ENCODE results near the gene APOL5. TPM values are rescaled to one million over a fixed set of nuclear protein-coding genes. Genes with fewer than 3 reads are reported as not detected.

APOL5 gene
- total and polyA plus RNA-seq, 7 donors, result not detected

- TF ChIP-seq EP300 (IDR thresholded peaks at IDR 0.05) (no peak), CTCF (IDR thresholded peaks at IDR 0.05) (no peak), POLR2AphosphoS5 (IDR thresholded peaks at IDR 0.05) (no peak), POLR2A (IDR thresholded peaks at IDR 0.05) (no peak)
- intact Hi-C loops (cut with DNase I), result no loop called here
- WGBS, 2 donors, result 80 to 87% methylated on average over 4 of the region's 4 CpGs
These were observed 31.4 kb upstream of the APOL5 start for GRCh38 chr22:35686298-35686697.

GRCh38 chr22:35687461-35687860 is 30.2 kb upstream of the APOL5 start:
- no peaks in the 10 kb centered on the region for H3K9me3 ChIP-seq
- intact Hi-C loops (cut with DNase I), result no loop called here
- TF ChIP-seq POLR2AphosphoS5 (IDR thresholded peaks at IDR 0.05) (no peak), POLR2A (IDR thresholded peaks at IDR 0.05) (no peak), CTCF (IDR thresholded peaks at IDR 0.05) (no peak), EP300 (IDR thresholded peaks at IDR 0.05) (no peak)
- no peaks in the 10 kb centered on the region for H3K4me1 ChIP-seq
- H3K4me3 ChIP-seq, result no peak overlapping the region
- 86 to 91% methylated on average over 6 of the region's 6 CpGs for WGBS, 2 donors
- H3K27ac ChIP-seq, result no peak overlapping the region
- H3K36me3 ChIP-seq, result no peaks in the 10 kb centered on the region
- DNase-seq, result no peak
- H3K27me3 ChIP-seq, result no peaks in the 10 kb centered on the region

More at GRCh38 chr22:35686298-35686697, 31.4 kb upstream of the APOL5 start:
- Histone ChIP-seq H3K9me3 (peaks cover 0 to 5% (median 0%) of the 10 kb centered on the region in 4 donors), H3K27me3 (no peaks in the 10 kb centered on the region), H3K27ac (no peak overlapping the region), H3K4me3 (no peak overlapping the region), H3K4me1 (no peaks in the 10 kb centered on the region), H3K36me3 (no peaks in the 10 kb centered on the region)
- DNase-seq, result no peak

- no peaks in the 10 kb centered on the region for H3K4me1 ChIP-seq
- DNase-seq, result no peak
- H3K27ac ChIP-seq, result no peak overlapping the region
- H3K4me3 ChIP-seq, result no peak overlapping the region
- intact Hi-C loops (cut with DNase I), result no loop called here
- no peaks in the 10 kb centered on the region for H3K9me3 ChIP-seq
- 85 to 89% methylated on average over 10 of the region's 10 CpGs for WGBS, 2 donors
- TF ChIP-seq POLR2AphosphoS5 (IDR thresholded peaks at IDR 0.05) (no peak), CTCF (IDR thresholded peaks at IDR 0.05) (no peak), POLR2A (IDR thresholded peaks at IDR 0.05) (no peak), EP300 (IDR thresholded peaks at IDR 0.05) (no peak)
- no peaks in the 10 kb centered on the region for H3K36me3 ChIP-seq
- H3K27me3 ChIP-seq, result no peaks in the 10 kb centered on the region
These were observed 28.6 kb upstream of the APOL5 start for GRCh38 chr22:35688913-35689675.

GRCh38 chr22:35690001-35690400 is 27.7 kb upstream of the APOL5 start:
- H3K4me1 ChIP-seq, result no peaks in the 10 kb centered on the region
- no peak overlapping the region for H3K27ac ChIP-seq
- no peaks in the 10 kb centered on the region for H3K27me3 ChIP-seq
- no peak for DNase-seq
- TF ChIP-seq CTCF (IDR thresholded peaks at IDR 0.05) (no peak), EP300 (IDR thresholded peaks at IDR 0.05) (no peak), POLR2A (IDR thresholded peaks at IDR 0.05) (no peak), POLR2AphosphoS5 (IDR thresholded peaks at IDR 0.05) (no peak)
- WGBS, 2 donors, result 48 to 68% methylated on average over 1 of the region's 1 CpG
- no peaks in the 10 kb centered on the region for H3K36me3 ChIP-seq
- H3K4me3 ChIP-seq, result no peak overlapping the region
- no peaks in the 10 kb centered on the region for H3K9me3 ChIP-seq
- intact Hi-C loops (cut with DNase I), result no loop called here

- 82 to 86% methylated on average over 13 of the region's 13 CpGs for WGBS, 2 donors
- no peak for DNase-seq
- no peak overlapping the region for H3K27ac ChIP-seq
- H3K9me3 ChIP-seq, result no peaks in the 10 kb centered on the region
- no peak for TF ChIP-seq POLR2A (IDR thresholded peaks at IDR 0.05)
- no peak for TF ChIP-seq EP300 (IDR thresholded peaks at IDR 0.05)
- no peak for TF ChIP-seq POLR2AphosphoS5 (IDR thresholded peaks at IDR 0.05)
- no peak for TF ChIP-seq CTCF (IDR thresholded peaks at IDR 0.05)
- no peaks in the 10 kb centered on the region for H3K27me3 ChIP-seq
- H3K36me3 ChIP-seq, result no peaks in the 10 kb centered on the region
- H3K4me1 ChIP-seq, result no peaks in the 10 kb centered on the region
- intact Hi-C loops (cut with DNase I), result no loop called here
- H3K4me3 ChIP-seq, result no peak overlapping the region
These were observed 22.5 kb upstream of the APOL5 start for GRCh38 chr22:35695202-35695601.
